Endometrial microvascular endothelial cells (primary cell): Measurements from ENCODE around the gene L2HGDH. TPM values are rescaled to one million over a fixed set of nuclear protein-coding genes. Genes with fewer than 3 reads are reported as not detected.

ENCODE experiments used
- in situ Hi-C: cut with HindIII; loops from 2 replicates; pipeline ENCODE4 v1.10.0; 2017; ENCODE audit warnings: low sequenced_read_pairs, low pct_unique_long_range_greater_than_20kb; ENCODE audit errors: inconsistent ontology term
- total RNA-seq: library from RNA; depleted of rRNA; stranded (reverse); fragments of >200 nt; gene quantifications from one replicate; pipeline ENCODE4 v1.2.3, GENCODE V29; 2015; ENCODE audit errors: inconsistent ontology term

The L2HGDH gene
- total RNA-seq, 1 donor from 2014 or later: 5.6 TPM

DNA sequence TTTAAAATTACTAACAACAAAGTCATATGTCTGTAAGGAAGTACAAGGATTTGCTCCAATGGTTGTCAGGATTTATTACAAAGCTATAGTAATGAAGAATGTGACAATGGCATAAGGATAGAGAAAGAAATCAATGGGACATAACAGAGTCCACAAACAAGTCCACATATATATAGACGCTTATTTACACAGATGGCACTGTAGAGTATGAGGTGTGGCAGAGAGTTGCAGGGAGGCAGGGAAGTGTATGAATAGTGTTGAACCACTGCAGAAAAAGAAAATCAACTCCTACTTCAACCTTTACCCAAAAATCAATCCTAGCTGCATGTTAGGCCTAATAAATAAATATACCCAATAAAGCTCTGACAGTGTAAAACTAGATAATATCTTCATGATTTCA, 102.0 kb downstream of the L2HGDH start:
- in situ Hi-C loops: no loop called here

DNA sequence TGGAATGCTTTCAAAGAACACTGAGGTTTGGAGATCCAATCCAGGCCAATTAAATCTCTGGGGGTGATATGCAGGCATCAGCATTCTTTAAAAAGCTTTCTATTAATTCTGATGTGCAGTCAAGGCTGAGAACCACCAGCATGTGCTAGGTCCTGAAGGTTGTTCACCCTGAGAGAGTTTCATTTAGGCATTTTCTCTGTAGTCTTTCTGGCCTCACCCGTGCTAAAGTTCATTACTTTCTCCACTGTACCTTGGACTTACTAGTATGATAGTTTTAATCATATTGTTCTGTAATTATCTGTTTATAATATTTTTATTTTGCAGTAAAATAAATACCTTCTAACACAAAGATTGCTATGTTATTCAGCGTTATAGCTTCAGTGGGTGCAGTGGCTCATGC, 113.5 kb downstream of the L2HGDH start:
- in situ Hi-C loops: no loop called here

DNA sequence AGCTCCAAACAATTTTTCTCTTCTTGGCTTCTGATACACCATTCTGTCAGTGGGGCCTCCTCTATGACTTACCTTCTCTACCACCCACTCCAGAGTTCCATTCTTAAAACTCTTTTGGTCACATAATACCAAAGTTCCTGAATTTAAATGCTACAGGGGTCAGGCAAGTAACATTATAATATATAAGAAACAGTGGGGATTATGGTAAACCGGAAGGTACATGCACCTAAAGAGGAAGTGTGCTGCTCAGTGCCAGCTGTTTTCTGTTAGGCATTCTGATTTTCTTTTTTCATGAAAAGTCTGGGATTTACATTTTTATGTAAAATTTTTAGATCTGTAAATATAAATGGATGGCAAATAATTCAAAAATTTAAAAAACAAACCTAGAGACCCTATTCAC, 120.5 kb downstream of the L2HGDH start:
- in situ Hi-C loops: no loop called here

Other genes starting within 250 kb of the L2HGDH start
- 7.6 TPM for gene VCPKMT, start 195.7 kb downstream of the L2HGDH start, total RNA-seq
- 15.1 TPM for gene SOS2, start 80.7 kb downstream of the L2HGDH start, total RNA-seq
- 1.8 TPM for gene DMAC2L, start 95 bp upstream of the L2HGDH start, total RNA-seq
- gene CDKL1, start 84.7 kb upstream of the L2HGDH start, total RNA-seq: 22.7 TPM
- 63.4 TPM for gene MAP4K5, start 220.3 kb upstream of the L2HGDH start, total RNA-seq
- 2.1 TPM for gene ATL1, start 247.9 kb upstream of the L2HGDH start, total RNA-seq